Stimulated activated CD8-positive, alpha-beta memory T cell treated with anti-CD3 and anti-CD28 coated beads, Interleukin-7, amount 100 ng/mL, for 24 hours (primary cell): ENCODE results near the gene ILK.

ENCODE experiments used
- DNase-seq: peaks from one replicate; pipeline ENCODE4 v3.0.0-alpha.2; 2020; ENCODE audit warnings: low read depth

The ILK gene

GRCh38 chr11:6656936-6657335 lies 53.4 kb downstream of the ILK start:
- no peak for DNase-seq

GRCh38 chr11:6657346-6657745 lies 53.8 kb downstream of the ILK start:
- no peak for DNase-seq

- no peak for DNase-seq
Measured at GRCh38 chr11:6658647-6659046, 55.1 kb downstream of the ILK start.
